Cardiac muscle cell (in vitro differentiated cells and primary cell): Measurements from ENCODE around the gene CAST. TPM values are rescaled to one million over a fixed set of nuclear protein-coding genes. Genes with fewer than 3 reads are reported as not detected.

Experiments
- DNase-seq, 2 donors: peaks; one replicate each; pipeline versions ENCODE4 v3.0.0 to v3.0.0-alpha.2; 2010 to 2017; ENCODE audit warnings: low read depth in 1 of 2, low spot score in 1 of 2
- H3K27ac ChIP-seq: fragments of 200-600 bp; sonication (generic); 2 replicates; pipeline ENCODE4 v1.5.1; 2016
- H3K27me3 ChIP-seq: fragments of 200-600 bp; sonication (generic); 2 replicates; pipeline ENCODE4 v1.6.0; 2016; ENCODE audit warnings: control low read depth
- H3K36me3 ChIP-seq: fragments of 200-600 bp; sonication (generic); 2 replicates; pipeline ENCODE4 v1.5.1; 2016; ENCODE audit warnings: control low read depth
- H3K4me1 ChIP-seq: fragments of 200-600 bp; sonication (generic); 2 replicates; pipeline ENCODE4 v1.8.1; 2017; ENCODE audit warnings: low read depth, mild to moderate bottlenecking, mixed run types
- H3K4me3 ChIP-seq: fragments of 200-600 bp; sonication (generic); 2 replicates; pipeline ENCODE4 v1.5.1; 2016; ENCODE audit warnings: mild to moderate bottlenecking
- H3K9me3 ChIP-seq: fragments of 200-600 bp; sonication (generic); 2 replicates; pipeline ENCODE4 v1.5.1; 2017; ENCODE audit warnings: low read depth, mild to moderate bottlenecking, control low read depth
- polyA plus RNA-seq: library from polyadenylated mRNA; unstranded; fragments of >200 nt; fragmentation: Nextera tagmentation; extraction: Ambion mirVana; gene quantifications from 2 replicates; pipeline ENCODE4 v1.2.1, GENCODE V29; 2016
- total RNA-seq: library from RNA; depleted of rRNA; stranded (reverse); fragments of >200 nt; gene quantifications from 2 replicates; pipeline ENCODE4 v1.2.3, GENCODE V29; 2016
- TF ChIP-seq, protein P1 (sequence below): IDR thresholded peaks from 2 replicates; pipeline ENCODE4 v1.5.1; 2012; ENCODE audit warnings: low read depth, mild to moderate bottlenecking, low read length

The CAST gene
- total and polyA plus RNA-seq, 2 experiments from 2014 or later = 85.2 to 101 TPM

DNA sequence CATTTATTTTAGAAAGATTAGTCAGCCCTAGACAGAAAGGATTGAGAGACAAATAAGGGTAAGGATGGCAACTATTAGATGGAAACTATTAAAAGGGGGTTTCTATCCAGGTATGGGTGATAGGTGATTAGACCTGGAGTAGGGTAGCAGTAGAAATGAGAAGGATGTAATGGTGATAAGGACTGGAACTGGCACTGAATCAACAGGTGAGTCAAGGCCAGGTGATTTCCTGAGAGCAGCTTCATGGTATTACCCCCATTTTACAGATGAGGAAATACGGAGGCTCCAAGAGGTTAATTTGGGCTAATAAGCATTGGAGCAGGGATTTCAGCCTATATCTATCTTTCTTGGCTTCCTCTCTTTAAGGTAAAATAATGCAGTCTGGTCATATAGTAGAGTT, 55.7 kb downstream of the CAST start:
- H3K27ac ChIP-seq = no peak overlapping the region
- H3K9me3 ChIP-seq = no peaks in the 10 kb centered on the region
- no peak overlapping the region for H3K4me3 ChIP-seq
- no peak for DNase-seq
- peaks cover 18% of the 10 kb centered on the region for H3K4me1 ChIP-seq
- no peaks in the 10 kb centered on the region for H3K27me3 ChIP-seq
- TF ChIP-seq, protein P1, sequence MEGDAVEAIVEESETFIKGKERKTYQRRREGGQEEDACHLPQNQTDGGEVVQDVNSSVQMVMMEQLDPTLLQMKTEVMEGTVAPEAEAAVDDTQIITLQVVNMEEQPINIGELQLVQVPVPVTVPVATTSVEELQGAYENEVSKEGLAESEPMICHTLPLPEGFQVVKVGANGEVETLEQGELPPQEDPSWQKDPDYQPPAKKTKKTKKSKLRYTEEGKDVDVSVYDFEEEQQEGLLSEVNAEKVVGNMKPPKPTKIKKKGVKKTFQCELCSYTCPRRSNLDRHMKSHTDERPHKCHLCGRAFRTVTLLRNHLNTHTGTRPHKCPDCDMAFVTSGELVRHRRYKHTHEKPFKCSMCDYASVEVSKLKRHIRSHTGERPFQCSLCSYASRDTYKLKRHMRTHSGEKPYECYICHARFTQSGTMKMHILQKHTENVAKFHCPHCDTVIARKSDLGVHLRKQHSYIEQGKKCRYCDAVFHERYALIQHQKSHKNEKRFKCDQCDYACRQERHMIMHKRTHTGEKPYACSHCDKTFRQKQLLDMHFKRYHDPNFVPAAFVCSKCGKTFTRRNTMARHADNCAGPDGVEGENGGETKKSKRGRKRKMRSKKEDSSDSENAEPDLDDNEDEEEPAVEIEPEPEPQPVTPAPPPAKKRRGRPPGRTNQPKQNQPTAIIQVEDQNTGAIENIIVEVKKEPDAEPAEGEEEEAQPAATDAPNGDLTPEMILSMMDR = no peak
- H3K36me3 ChIP-seq = no peaks in the 10 kb centered on the region

DNA sequence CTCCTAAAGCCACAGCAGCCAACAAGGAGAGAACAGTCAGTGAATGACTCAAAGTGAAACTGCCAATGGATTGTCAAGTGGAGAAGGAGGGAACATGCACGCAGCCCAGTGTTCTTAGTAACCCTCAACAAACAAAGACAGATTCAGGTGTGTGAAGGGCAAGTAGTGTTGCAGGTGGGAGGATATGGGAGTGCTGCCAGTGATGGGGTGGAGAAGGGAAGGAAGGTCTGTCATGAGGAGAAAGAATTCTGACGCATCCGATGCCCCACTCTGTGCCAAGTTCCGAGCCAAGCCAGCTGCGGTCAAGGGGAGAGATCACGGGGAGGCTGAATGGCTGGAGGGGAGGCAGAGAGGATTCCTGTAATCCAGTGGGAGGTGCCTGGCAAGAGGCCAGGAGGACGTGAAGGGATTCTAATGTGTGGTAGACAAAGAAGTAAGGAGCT, 56.5 kb downstream of the CAST start:
- TF ChIP-seq, protein P1 = no peak

DNA sequence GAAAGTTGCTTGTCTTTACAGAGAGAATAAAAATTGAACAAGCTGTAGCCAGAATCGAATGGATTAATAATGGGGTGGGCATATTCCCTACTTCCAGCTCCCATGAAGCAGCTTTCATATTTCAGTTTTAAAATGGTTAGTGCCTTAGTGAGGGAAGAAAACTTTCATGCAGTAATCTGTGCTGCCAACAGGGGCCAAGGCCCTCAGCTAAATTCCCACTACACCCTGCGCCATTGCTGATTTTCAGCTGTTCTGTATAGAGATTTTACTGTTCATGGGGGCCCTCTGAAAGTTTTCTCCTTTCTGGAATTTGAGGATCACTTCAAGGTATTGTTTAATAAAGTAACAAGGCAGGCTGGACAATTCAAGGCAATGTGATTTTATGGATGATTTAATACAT, 58.2 kb downstream of the CAST start:
- DNase-seq = no peak
- H3K27me3 ChIP-seq = no peaks in the 10 kb centered on the region
- H3K27ac ChIP-seq = no peak overlapping the region
- no peak overlapping the region for H3K4me3 ChIP-seq
- peaks cover 3% of the 10 kb centered on the region for H3K4me1 ChIP-seq
- H3K9me3 ChIP-seq = no peaks in the 10 kb centered on the region
- TF ChIP-seq, protein P1 = no peak
- no peaks in the 10 kb centered on the region for H3K36me3 ChIP-seq

More for the DNA sequence above, 56.5 kb downstream of the CAST start:
- no peak overlapping the region for H3K4me3 ChIP-seq
- no peaks in the 10 kb centered on the region for H3K9me3 ChIP-seq
- H3K36me3 ChIP-seq = no peaks in the 10 kb centered on the region
- H3K27ac ChIP-seq = no peak overlapping the region
- DNase-seq = peak in 1 of 2 donors; percentile 48
- peaks cover 18% of the 10 kb centered on the region for H3K4me1 ChIP-seq
- H3K27me3 ChIP-seq = no peaks in the 10 kb centered on the region

DNA sequence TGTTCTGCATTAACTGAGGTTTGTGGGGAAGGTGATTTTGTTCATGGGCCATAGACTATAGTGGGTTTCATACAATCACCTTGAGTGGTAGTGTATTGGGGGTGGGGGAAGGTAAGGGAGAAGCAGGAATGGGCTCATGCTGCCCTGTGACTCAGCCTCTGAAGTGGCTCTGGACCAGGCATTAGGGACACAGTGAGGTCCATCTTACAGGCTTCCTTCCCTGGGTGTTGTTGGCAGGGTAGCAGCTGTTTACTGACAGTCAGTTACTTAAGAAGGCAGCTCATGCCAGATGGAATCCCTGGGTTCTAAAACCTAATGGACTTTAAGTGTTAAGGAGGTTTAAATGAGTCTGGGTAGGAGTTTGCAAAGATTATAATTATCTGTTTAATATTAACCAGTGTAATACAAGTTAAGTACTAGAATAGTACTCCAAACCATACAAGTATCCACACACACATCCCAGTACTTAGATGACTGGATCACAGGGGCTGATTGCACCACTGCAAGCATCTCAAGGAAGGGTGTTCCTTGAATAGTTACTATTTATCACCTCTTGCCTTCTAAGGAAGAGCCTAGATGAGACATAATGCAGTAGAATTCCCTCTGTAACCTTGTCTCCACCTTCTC, 59.3 kb downstream of the CAST start:
- H3K36me3 ChIP-seq = no peaks in the 10 kb centered on the region
- DNase-seq = peak in 1 of 2 donors; percentile 42
- H3K27me3 ChIP-seq = no peaks in the 10 kb centered on the region
- no peak overlapping the region for H3K4me3 ChIP-seq
- H3K4me1 ChIP-seq = peaks cover 4% of the 10 kb centered on the region
- H3K27ac ChIP-seq = peak overlapping the region; percentile 5
- TF ChIP-seq, protein P1 = no peak
- H3K9me3 ChIP-seq = no peaks in the 10 kb centered on the region

DNA sequence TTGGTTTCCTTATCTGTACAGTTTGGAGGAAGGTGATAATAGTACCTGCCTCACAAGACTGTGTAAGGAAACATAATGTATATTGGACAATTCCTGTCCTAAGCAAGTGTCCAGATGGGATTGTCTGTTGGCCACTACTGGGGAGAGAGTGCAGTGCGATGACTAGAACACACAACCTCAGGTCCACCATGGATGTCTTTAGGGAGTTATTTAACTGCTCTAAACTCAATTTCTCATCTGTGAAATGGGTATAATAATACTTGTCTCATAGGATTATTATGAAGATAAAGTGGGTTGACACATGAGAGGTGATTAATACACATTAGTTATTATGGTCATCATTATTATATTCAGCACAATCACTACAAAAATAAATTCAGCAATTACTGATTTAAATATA, 63.1 kb downstream of the CAST start:
- no peaks in the 10 kb centered on the region for H3K36me3 ChIP-seq
- H3K27me3 ChIP-seq = no peaks in the 10 kb centered on the region
- no peak for DNase-seq
- H3K4me1 ChIP-seq = peaks cover 10% of the 10 kb centered on the region
- no peaks in the 10 kb centered on the region for H3K9me3 ChIP-seq
- no peak overlapping the region for H3K4me3 ChIP-seq
- TF ChIP-seq, protein P1 = no peak
- H3K27ac ChIP-seq = no peak overlapping the region

DNA sequence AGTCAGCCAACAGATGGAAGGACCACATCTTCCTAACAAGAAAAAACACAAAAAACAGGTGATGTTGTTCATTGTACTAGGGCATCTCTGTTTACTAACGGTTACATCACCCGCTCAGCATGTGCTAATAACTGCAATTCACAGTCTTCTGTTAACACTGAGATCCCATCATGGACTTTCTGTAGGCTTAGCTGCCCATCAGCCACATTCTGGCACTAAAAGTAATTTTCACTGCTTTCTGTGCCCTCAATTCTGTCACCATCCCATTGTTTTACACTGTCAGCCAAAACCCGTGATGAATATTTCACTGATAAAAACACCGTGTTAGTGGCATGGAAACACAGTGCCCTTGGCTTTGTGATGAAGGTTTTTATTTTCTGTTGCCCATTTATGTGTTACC, 64.6 kb downstream of the CAST start:
- TF ChIP-seq, protein P1 = no peak

More for the DNA sequence above, 64.6 kb downstream of the CAST start:
- H3K36me3 ChIP-seq = peaks cover 4% of the 10 kb centered on the region
- H3K27ac ChIP-seq = no peak overlapping the region
- H3K4me1 ChIP-seq = peaks cover 18% of the 10 kb centered on the region
- DNase-seq = no peak
- H3K27me3 ChIP-seq = no peaks in the 10 kb centered on the region
- H3K4me3 ChIP-seq = no peak overlapping the region
- no peaks in the 10 kb centered on the region for H3K9me3 ChIP-seq
